Ovary (tissue), 9 donors: Measurements from ENCODE around the gene IMMP2L. TPM values are rescaled to one million over a fixed set of nuclear protein-coding genes. Genes with fewer than 3 reads are reported as not detected.

ENCODE experiments used
- DNase-seq, 5 donors: peaks; one replicate each; pipeline ENCODE4 v3.0.0-alpha.2; 2019 to 2020
- H3K27ac ChIP-seq, 2 donors: fragments of 200-600 bp; one replicate each; pipeline versions ENCODE4 v1.5.1 to v1.8.0; 2019 to 2022
- H3K27me3 ChIP-seq: fragments of 200-600 bp; one replicate; pipeline ENCODE4 v1.8.0; 2022
- H3K36me3 ChIP-seq: fragments of 200-600 bp; sonication (generic); one replicate; pipeline ENCODE4 v1.5.1; 2019
- H3K4me1 ChIP-seq: one replicate; pipeline ENCODE4 v1.8.1; 2013; ENCODE audit warnings: mild to moderate bottlenecking, moderate library complexity; ENCODE audit not compliant: insufficient read depth
- H3K4me3 ChIP-seq: fragments of 200-600 bp; sonication (generic); one replicate; pipeline ENCODE4 v1.5.1; 2017
- H3K9me3 ChIP-seq, 2 donors: fragments of 200-600 bp in 1 of 2; sonication (generic) in 1 of 2; one replicate each; pipeline versions ENCODE4 v1.5.1 to v1.8.1; 2013 to 2019; ENCODE audit warnings: mild to moderate bottlenecking in 1 of 2, moderate library complexity in 1 of 2
- CTCF ChIP-seq, 3 donors: fragments of 450-650 bp in 2 of 3; fragments of 200-600 bp in 1 of 3; IDR thresholded peaks; one replicate each; pipeline versions ENCODE4 v1.5.1 to v1.8.0; 2016 to 2022; ENCODE audit warnings: antibody characterized with exemption in 3 of 3, mild to moderate bottlenecking in 1 of 3
- EP300 ChIP-seq: sonication (generic); formaldehyde crosslinking; IDR thresholded peaks from one replicate; pipeline ENCODE4 v1.6.1; 2017; ENCODE audit warnings: antibody characterized with exemption
- POLR2A ChIP-seq: fragments of 450-650 bp; IDR thresholded peaks from one replicate; pipeline ENCODE4 v1.6.1; 2017; ENCODE audit warnings: antibody characterized with exemption, mild to moderate bottlenecking, moderate library complexity
- WGBS, 3 donors: extraction: QIAGEN DNeasy Blood & Tissue Kit in 1 of 3; methylation state at CpG; one replicate each; pipeline versions ENCODE4 v1.1.5 to v1.1.7; 2013 to 2017; 5-methylcytosine and 5-hydroxymethylcytosine counted together
- intact Hi-C, 4 donors: fragments of 100-400 bp; cut with DNase I; formaldehyde crosslinking; loops; one replicate each; pipeline versions ENCODE4 v1.11.0 to v1.15.1; 2022 to 2023
- polyA plus RNA-seq, 2 donors: library from polyadenylated mRNA; stranded (reverse); fragments of 200-250 nt in 1 of 2; fragments of 350-450 nt in 1 of 2; fragmentation: Illumina TruSeq in 1 of 2; extraction: RNeasy Lipid Tissue Mini Kit (QIAGEN cat#74804) in 1 of 2; gene quantifications; one replicate each; pipeline ENCODE4 v1.2.3, GENCODE V29; 2013 to 2014
- total RNA-seq, 7 donors: library from RNA; depleted of rRNA in 2 of 7; stranded (reverse); fragments of >200 nt in 2 of 7; fragmentation: NEBNext Ultra II Directional in 3 of 7; extraction: Animal tissue kit (Norgen Biotek cat#: 25700) in 3 of 7; gene quantifications; one replicate each; pipeline versions ENCODE4 v1.1.0 to v1.2.4, GENCODE V29; 2016 to 2023
- donor health status: DM: no; HTN: no; CAD: no; lungs with moderate emphysema.
- donor health status: DM: no; HTN: no; CAD: no.
- donor health status: Bipolar disorder and iron deficiency.
- donor health status: DM: yes; HTN: yes; CAD: no.
- donor health status: DM: no; HTN: no; CAD: no.
- donor health status: DM: yes; HTN: yes; CAD: no.

The IMMP2L gene
- total and polyA plus RNA-seq, 9 donors = 19.5 to 36.9 (median 29.9) TPM

GRCh38 chr7:110891197-110891596 is 671.1 kb downstream of the IMMP2L start:
- intact Hi-C loops = no loop called here
- no peak for TF ChIP-seq CTCF (IDR thresholded peaks at IDR 0.05)
- TF ChIP-seq EP300 = no peak
- no peak for TF ChIP-seq POLR2A
- Histone ChIP-seq H3K4me1 (no peaks in the 10 kb centered on the region), H3K27ac (no peak overlapping the region), H3K4me3 (no peak overlapping the region), H3K27me3 (no peaks in the 10 kb centered on the region), H3K36me3 (no peaks in the 10 kb centered on the region), H3K9me3 (no peaks in the 10 kb centered on the region)
- WGBS, 3 donors = 94 to 100% (median 94%) methylated on average over 2 of the region's 2 CpGs
- no peak for DNase-seq

- intact Hi-C loops = no loop called here
- WGBS, 3 donors = 93 to 97% (median 97%) methylated on average over 4 of the region's 4 CpGs
- TF ChIP-seq CTCF (IDR thresholded peaks at IDR 0.05) = no peak
- TF ChIP-seq EP300 = no peak
- no peak for TF ChIP-seq POLR2A
- H3K4me1 ChIP-seq = no peaks in the 10 kb centered on the region
- H3K27ac ChIP-seq = no peak overlapping the region
- H3K9me3 ChIP-seq = no peaks in the 10 kb centered on the region
- H3K4me3 ChIP-seq = no peak overlapping the region
- no peaks in the 10 kb centered on the region for H3K36me3 ChIP-seq
- no peaks in the 10 kb centered on the region for H3K27me3 ChIP-seq
- no peak for DNase-seq
Measured at GRCh38 chr7:110890101-110890500, 672.2 kb downstream of the IMMP2L start.

GRCh38 chr7:110889335-110889734 is 673.0 kb downstream of the IMMP2L start:
- intact Hi-C loops = no loop called here

GRCh38 chr7:110888641-110889040 is 673.7 kb downstream of the IMMP2L start:
- H3K36me3 ChIP-seq = no peaks in the 10 kb centered on the region
- no peaks in the 10 kb centered on the region for H3K4me1 ChIP-seq
- H3K27me3 ChIP-seq = no peaks in the 10 kb centered on the region
- DNase-seq = no peak
- H3K4me3 ChIP-seq = no peak overlapping the region
- WGBS, 3 donors = 65 to 76% (median 68%) methylated on average over 3 of the region's 3 CpGs
- TF ChIP-seq EP300 (no peak), POLR2A (no peak), CTCF (IDR thresholded peaks at IDR 0.05) (no peak)
- intact Hi-C loops = no loop called here
- no peak overlapping the region for H3K27ac ChIP-seq
- H3K9me3 ChIP-seq = no peaks in the 10 kb centered on the region

More at GRCh38 chr7:110889335-110889734, 673.0 kb downstream of the IMMP2L start:
- no peak for DNase-seq
- Histone ChIP-seq H3K4me1 (no peaks in the 10 kb centered on the region), H3K27ac (no peak overlapping the region), H3K27me3 (no peaks in the 10 kb centered on the region), H3K36me3 (no peaks in the 10 kb centered on the region), H3K4me3 (no peak overlapping the region), H3K9me3 (no peaks in the 10 kb centered on the region)
- WGBS, 3 donors = 91 to 97% (median 94%) methylated on average over 6 of the region's 6 CpGs
- TF ChIP-seq CTCF (IDR thresholded peaks at IDR 0.05) (no peak), EP300 (no peak), POLR2A (no peak)

GRCh38 chr7:110885474-110885873 is 676.8 kb downstream of the IMMP2L start:
- 84 to 94% (median 86%) methylated on average over 4 of the region's 4 CpGs for WGBS, 3 donors
- TF ChIP-seq CTCF (IDR thresholded peaks at IDR 0.05) (no peak), EP300 (no peak), POLR2A (no peak)
- Histone ChIP-seq H3K27ac (no peak overlapping the region), H3K36me3 (no peaks in the 10 kb centered on the region), H3K4me3 (no peak overlapping the region), H3K4me1 (no peaks in the 10 kb centered on the region), H3K27me3 (no peaks in the 10 kb centered on the region), H3K9me3 (no peaks in the 10 kb centered on the region)
- no peak for DNase-seq
- intact Hi-C loops = no loop called here
